DND-41 (cell line): ENCODE data around the gene BNC2.

Experiments used
- ATAC-seq: fragments of 200-7000 bp; cut with Tn5 transposase; 3 replicates; pipeline ENCODE4 v1.9.1; 2021; ENCODE audit warnings: low read depth; ENCODE audit not compliant: insufficient read depth
- DNase-seq: peaks from one replicate; pipeline ENCODE4 v3.0.0-alpha.2; 2020
- H2AFZ ChIP-seq: 2 replicates; pipeline ENCODE4 v1.6.0; 2012; ENCODE audit warnings: low read depth, low read length
- H3K27ac ChIP-seq: 2 replicates; pipeline ENCODE4 v1.5.1; 2012; ENCODE audit warnings: low read length, inconsistent platforms
- H3K27me3 ChIP-seq: fragments of 200-600 bp; sonication (generic); 2 replicates; pipeline ENCODE4 v1.6.0; 2012; ENCODE audit warnings: low read length, mild to moderate bottlenecking, inconsistent platforms; ENCODE audit not compliant: insufficient read depth, poor library complexity
- H3K36me3 ChIP-seq: 2 replicates; pipeline ENCODE4 v1.5.1; 2012; ENCODE audit warnings: low read length, inconsistent platforms; ENCODE audit not compliant: insufficient read depth
- H3K4me1 ChIP-seq: 2 replicates; pipeline ENCODE4 v1.5.1; 2012; ENCODE audit warnings: mild to moderate bottlenecking, low read length; ENCODE audit not compliant: insufficient read depth
- H3K4me2 ChIP-seq: 2 replicates; pipeline ENCODE4 v1.6.0; 2012; ENCODE audit warnings: mild to moderate bottlenecking, moderate library complexity, low read length, inconsistent platforms; ENCODE audit not compliant: insufficient read depth
- H3K4me3 ChIP-seq, 2 experiments: fragments of 200-600 bp in 1 of 2; shearing (Covaris generic) in 1 of 2; 2 replicates each; pipeline ENCODE4 v1.5.1; 2012 to 2016; ENCODE audit warnings: inconsistent platforms in 2 of 2, low read length in 2 of 2, mild to moderate bottlenecking in 2 of 2, low read depth in 1 of 2, moderate library complexity in 1 of 2
- H3K79me2 ChIP-seq: 2 replicates; pipeline ENCODE4 v1.6.0; 2012; ENCODE audit warnings: low read length, inconsistent platforms; ENCODE audit not compliant: insufficient read depth
- H3K9ac ChIP-seq: 2 replicates; pipeline ENCODE4 v1.6.0; 2012; ENCODE audit warnings: low read depth, mild to moderate bottlenecking, inconsistent platforms, low read length, moderate library complexity
- H3K9me3 ChIP-seq: 2 replicates; pipeline ENCODE4 v1.5.1; 2012; ENCODE audit warnings: low read length, moderate library complexity, mild to moderate bottlenecking, inconsistent platforms; ENCODE audit not compliant: insufficient read depth, severe bottlenecking
- H4K20me1 ChIP-seq: 2 replicates; pipeline ENCODE4 v1.6.0; 2012; ENCODE audit warnings: low read length; ENCODE audit not compliant: insufficient read depth
- EZH2 ChIP-seq: IDR thresholded peaks from 3 replicates; pipeline ENCODE4 v1.6.1; 2012; ENCODE audit warnings: borderline replicate concordance, low read depth, mild to moderate bottlenecking, moderate library complexity, low read length, inconsistent platforms; ENCODE audit not compliant: severe bottlenecking
- TF ChIP-seq, protein P1 (sequence below): IDR thresholded peaks from 2 replicates; pipeline ENCODE4 v1.5.1; 2012; ENCODE audit warnings: borderline replicate concordance, low read length, moderate library complexity, mild to moderate bottlenecking; ENCODE audit not compliant: poor library complexity, severe bottlenecking; ENCODE audit errors: extremely low read depth

BNC2 gene

DNA sequence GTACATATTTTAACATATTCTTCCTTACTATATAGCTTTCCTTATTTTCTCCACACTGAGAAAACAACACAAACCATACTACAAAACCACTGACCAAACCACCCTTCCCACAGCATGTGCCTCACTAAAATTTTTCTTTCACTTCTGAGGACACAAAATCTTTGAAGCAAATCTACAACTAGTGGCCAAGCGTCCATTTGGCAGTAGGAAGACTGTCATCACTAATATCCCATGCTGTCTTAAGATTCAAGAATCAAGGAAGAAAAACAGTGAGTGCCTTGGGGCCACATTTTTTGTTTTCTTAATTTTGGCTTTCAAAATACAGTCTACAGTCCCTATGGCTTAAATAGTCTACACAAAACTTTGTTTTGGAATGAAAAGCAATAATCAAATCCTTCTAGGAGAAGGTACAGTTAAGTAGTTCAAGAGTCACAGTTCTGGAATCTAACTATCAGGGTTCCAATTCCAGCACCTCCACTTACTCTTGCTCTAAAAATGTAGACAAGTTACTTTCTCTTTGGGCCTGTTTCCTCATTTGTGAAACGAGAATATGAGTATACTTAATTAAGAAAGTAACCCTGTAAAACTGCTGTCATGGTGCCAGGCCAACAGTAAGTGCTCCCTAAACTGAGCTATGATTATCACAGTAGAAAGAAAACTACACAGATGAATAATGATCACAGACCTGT, 227.9 kb downstream of the BNC2 start:
- DNase-seq (no peak), ATAC-seq (no peak)
- no peak overlapping the region for H3K4me2 ChIP-seq
- no peaks in the 10 kb centered on the region for H4K20me1 ChIP-seq
- H3K27me3 ChIP-seq = no peaks in the 10 kb centered on the region
- H3K4me3 ChIP-seq = no peak overlapping the region
- no peaks in the 10 kb centered on the region for H3K79me2 ChIP-seq
- H2AFZ ChIP-seq = no peak overlapping the region
- H3K9ac ChIP-seq = no peak overlapping the region
- peaks cover 6% of the 10 kb centered on the region; the same call in 1 of the 2 replicates for H3K4me1 ChIP-seq
- TF ChIP-seq EZH2 = no peak
- TF ChIP-seq, protein P1, sequence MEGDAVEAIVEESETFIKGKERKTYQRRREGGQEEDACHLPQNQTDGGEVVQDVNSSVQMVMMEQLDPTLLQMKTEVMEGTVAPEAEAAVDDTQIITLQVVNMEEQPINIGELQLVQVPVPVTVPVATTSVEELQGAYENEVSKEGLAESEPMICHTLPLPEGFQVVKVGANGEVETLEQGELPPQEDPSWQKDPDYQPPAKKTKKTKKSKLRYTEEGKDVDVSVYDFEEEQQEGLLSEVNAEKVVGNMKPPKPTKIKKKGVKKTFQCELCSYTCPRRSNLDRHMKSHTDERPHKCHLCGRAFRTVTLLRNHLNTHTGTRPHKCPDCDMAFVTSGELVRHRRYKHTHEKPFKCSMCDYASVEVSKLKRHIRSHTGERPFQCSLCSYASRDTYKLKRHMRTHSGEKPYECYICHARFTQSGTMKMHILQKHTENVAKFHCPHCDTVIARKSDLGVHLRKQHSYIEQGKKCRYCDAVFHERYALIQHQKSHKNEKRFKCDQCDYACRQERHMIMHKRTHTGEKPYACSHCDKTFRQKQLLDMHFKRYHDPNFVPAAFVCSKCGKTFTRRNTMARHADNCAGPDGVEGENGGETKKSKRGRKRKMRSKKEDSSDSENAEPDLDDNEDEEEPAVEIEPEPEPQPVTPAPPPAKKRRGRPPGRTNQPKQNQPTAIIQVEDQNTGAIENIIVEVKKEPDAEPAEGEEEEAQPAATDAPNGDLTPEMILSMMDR = no peak
- no peak overlapping the region for H3K27ac ChIP-seq
- H3K9me3 ChIP-seq = no peaks in the 10 kb centered on the region
- H3K36me3 ChIP-seq = no peaks in the 10 kb centered on the region

DNA sequence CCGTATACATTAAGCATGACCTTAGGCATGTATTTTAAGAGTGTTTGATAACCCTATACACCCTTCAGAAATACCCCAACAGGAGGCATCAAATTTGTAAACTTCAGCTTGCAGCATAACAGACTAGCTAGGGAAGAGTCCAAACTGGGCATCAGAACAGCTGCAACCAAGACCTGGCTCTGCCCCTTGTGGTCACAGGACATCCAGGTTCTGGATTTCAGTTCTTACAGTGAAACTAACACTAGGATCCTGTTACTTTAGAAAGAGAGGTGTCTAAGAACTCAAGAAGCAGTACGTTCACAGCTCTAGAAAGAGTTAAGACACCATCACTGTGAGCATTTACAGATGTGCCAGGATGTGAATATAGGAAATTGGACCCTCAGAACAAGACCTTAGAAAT, 229.8 kb downstream of the BNC2 start:
- no peak overlapping the region for H3K27ac ChIP-seq
- no peak for TF ChIP-seq EZH2

DNA sequence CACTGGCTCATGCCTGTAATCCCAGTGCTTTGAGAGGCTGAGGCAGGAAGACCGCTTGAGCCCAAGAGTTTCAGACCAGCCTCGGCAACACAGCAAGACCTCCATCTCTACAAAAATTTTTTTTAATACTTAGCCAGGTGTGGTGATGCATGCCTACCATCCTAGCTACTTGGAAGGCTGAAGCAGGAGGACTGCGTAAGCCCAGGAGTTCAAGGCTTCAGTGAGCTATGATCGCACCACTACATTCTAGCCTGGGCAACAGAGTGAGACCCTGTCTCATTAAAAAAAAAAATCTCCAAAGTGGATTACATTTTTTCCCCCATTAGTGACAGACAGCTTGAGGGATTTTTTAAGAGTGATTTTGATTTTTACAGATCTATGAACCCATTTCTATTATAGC, 230.8 kb downstream of the BNC2 start:
- Histone ChIP-seq H3K9me3 (no peaks in the 10 kb centered on the region), H3K4me1 (peaks cover 18% of the 10 kb centered on the region), H4K20me1 (no peaks in the 10 kb centered on the region), H3K4me3 (no peak overlapping the region), H3K79me2 (no peaks in the 10 kb centered on the region), H2AFZ (no peak overlapping the region), H3K27ac (no peak overlapping the region), H3K4me2 (no peak overlapping the region), H3K9ac (no peak overlapping the region), H3K36me3 (no peaks in the 10 kb centered on the region), H3K27me3 (no peaks in the 10 kb centered on the region)
- ATAC-seq (no peak), DNase-seq (no peak)
- TF ChIP-seq EZH2 = no peak
- TF ChIP-seq, protein P1 = no peak

More for the DNA sequence above, 229.8 kb downstream of the BNC2 start:
- no peak overlapping the region for H3K9ac ChIP-seq
- no peaks in the 10 kb centered on the region for H4K20me1 ChIP-seq
- no peak overlapping the region for H3K4me2 ChIP-seq
- H3K9me3 ChIP-seq = no peaks in the 10 kb centered on the region
- no peak overlapping the region for H2AFZ ChIP-seq
- DNase-seq (no peak), ATAC-seq (no peak)
- H3K36me3 ChIP-seq = no peaks in the 10 kb centered on the region
- no peak overlapping the region for H3K4me3 ChIP-seq
- H3K4me1 ChIP-seq = peaks cover 18% of the 10 kb centered on the region
- H3K27me3 ChIP-seq = no peaks in the 10 kb centered on the region
- no peaks in the 10 kb centered on the region for H3K79me2 ChIP-seq

DNA sequence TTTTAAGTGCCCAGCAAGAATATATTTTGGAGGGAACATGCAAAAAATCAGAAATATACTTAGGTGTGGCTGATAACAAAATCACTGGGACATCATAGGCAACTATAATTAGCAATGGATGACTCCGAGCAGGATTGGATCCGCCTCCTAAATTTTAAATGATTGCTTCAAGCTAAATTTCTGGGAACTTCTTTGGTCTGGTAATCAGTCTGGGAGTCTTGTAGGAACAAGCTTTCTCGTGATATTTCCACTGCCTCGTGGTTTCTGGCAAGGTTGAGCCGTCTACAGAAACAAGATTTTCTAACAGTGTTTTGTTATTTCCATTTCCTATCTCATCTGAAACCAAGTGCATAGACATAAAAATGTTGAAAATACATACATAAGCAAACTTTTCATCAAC, 232.6 kb downstream of the BNC2 start:
- H3K27ac ChIP-seq = no peak overlapping the region
- no peak for TF ChIP-seq EZH2
- TF ChIP-seq, protein P1 = no peak
- no peaks in the 10 kb centered on the region for H4K20me1 ChIP-seq
- no peak overlapping the region for H3K9ac ChIP-seq
- DNase-seq = no peak
- no peaks in the 10 kb centered on the region for H3K79me2 ChIP-seq
- no peaks in the 10 kb centered on the region for H3K36me3 ChIP-seq
- peaks cover 18% of the 10 kb centered on the region for H3K4me1 ChIP-seq
- ATAC-seq = no peak
- H2AFZ ChIP-seq = no peak overlapping the region
- H3K4me2 ChIP-seq = no peak overlapping the region
- H3K4me3 ChIP-seq = no peak overlapping the region
- H3K9me3 ChIP-seq = no peaks in the 10 kb centered on the region
- H3K27me3 ChIP-seq = no peaks in the 10 kb centered on the region
